AG04450 (cell line): ENCODE data around the gene TFDP1. TPM values are rescaled to one million over a fixed set of nuclear protein-coding genes. Genes with fewer than 3 reads are reported as not detected.

Source experiments
- CTCF ChIA-PET: fragments of 300-600, 350-600 bp; formaldehyde crosslinking; extraction: SDS; loops from one replicate; lab custom pipeline; 2022; ENCODE audit warnings: antibody characterized with exemption, inconsistent platforms; lab: Charles Lee
- POLR2A ChIA-PET: fragments of 350-600 bp; formaldehyde crosslinking; extraction: SDS; loops from one replicate; lab custom pipeline; 2021; ENCODE audit warnings: antibody characterized with exemption, inconsistent platforms; lab: Yijun Ruan, JAX
- DNase-seq: peaks from one replicate; pipeline ENCODE4 v3.0.0-alpha.2; 2011; ENCODE audit warnings: low read depth, low spot score
- H3K27ac ChIP-seq: one replicate; pipeline ENCODE4 v1.5.1; 2012; ENCODE audit warnings: low read depth, low read length, control low read depth
- H3K27me3 ChIP-seq: one replicate; pipeline ENCODE4 v1.6.0; 2012; ENCODE audit warnings: low read length; ENCODE audit not compliant: control insufficient read depth, insufficient read depth
- H3K4me3 ChIP-seq: 2 replicates; pipeline ENCODE4 v1.5.1; 2011; ENCODE audit warnings: mild to moderate bottlenecking, low read depth, low read length, control low read depth
- H3K9me3 ChIP-seq: 2 replicates; pipeline ENCODE4 v1.5.1; 2012; ENCODE audit warnings: low read length; ENCODE audit not compliant: control insufficient read depth, insufficient read depth
- polyA plus RNA-seq: library from polyadenylated mRNA; depleted of rRNA; stranded (reverse); fragments of >200 nt; gene quantifications from 2 replicates; pipeline ENCODE4 v1.2.3, GENCODE V29; 2011
- TF ChIP-seq, protein P1 (sequence below): IDR thresholded peaks from 2 replicates; pipeline ENCODE4 v1.5.1; 2011; ENCODE audit warnings: low read depth, low read length, control low read depth, inconsistent platforms

TFDP1 gene
- polyA plus RNA-seq, 1 experiment: 79.7 TPM

DNA sequence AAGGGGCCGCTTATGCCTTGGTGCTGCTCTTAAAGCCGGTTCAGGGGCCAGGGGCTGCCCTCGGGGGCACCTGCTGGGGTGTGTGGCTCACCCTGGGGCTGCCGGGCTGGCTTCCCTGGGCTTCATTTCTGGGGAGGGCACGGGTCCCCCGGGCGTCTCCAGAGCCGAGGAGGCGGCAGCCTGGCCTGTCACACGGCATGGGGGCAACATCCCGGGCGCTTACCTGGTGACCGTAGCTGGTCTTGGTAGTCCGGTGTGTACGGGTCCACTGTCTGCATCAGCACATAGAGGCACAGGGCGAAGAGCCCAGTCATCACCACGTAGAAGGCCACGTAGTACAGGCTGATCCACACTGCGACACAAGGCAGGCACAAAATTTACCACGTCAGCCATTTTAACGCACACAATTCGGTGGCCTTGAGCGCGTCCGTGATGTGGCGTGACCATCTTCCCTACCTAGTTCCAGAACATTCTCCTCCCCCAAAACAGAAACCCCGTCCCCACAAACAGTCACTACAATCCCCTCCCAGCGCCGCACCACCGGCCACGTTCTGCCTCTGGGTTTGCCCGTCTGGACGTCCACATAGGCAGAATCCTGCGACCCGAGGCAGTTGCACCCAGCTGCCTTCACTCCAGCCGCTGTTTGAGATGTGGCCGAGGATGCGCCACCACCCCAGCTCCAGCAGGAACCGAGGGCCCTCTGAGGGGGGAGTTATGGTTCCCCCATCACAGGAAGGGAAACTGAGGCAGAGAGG, 70.2 kb downstream of the TFDP1 start:
- CTCF ChIA-PET: no interaction called here

DNA sequence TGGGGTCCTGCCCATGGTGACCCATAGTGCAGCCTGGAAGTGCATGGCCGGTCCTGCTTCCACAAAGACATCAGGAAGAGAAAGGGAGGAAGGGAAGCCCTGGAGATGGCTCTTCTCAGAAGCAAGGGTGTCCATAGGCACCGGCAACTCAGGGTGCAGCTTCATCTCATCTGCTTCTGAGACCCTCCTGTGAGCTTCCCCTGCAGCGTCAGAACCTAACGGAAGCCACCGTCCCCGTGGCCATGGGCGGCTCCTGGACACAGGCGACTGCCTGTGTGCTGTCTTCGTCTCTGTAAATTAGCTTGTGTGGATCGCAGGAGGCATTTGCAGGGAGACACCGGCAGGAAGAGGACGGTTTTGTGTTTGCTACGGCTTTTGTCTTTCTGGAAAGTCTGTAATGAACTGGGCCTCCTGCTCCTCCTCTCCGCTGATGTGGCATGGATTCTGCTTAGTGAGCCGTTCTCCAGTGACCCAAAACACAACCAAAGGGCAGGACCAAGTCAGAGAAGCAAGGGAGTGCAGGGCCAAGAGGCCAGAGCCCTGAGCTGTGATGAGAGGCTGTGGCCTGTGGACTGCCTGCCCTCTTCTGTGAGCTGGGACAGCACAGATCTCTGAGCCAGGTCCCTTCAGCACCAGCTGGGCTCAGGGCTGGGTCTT, 70.9 kb downstream of the TFDP1 start:
- CTCF ChIA-PET: no interaction called here
- H3K27me3 ChIP-seq: peaks cover 4% of the 10 kb centered on the region
- POLR2A ChIA-PET: no interaction called here
- DNase-seq: no peak
- no peak overlapping the region for H3K27ac ChIP-seq
- H3K4me3 ChIP-seq: no peak overlapping the region
- H3K9me3 ChIP-seq: peaks cover 3% of the 10 kb centered on the region
- TF ChIP-seq, protein P1, sequence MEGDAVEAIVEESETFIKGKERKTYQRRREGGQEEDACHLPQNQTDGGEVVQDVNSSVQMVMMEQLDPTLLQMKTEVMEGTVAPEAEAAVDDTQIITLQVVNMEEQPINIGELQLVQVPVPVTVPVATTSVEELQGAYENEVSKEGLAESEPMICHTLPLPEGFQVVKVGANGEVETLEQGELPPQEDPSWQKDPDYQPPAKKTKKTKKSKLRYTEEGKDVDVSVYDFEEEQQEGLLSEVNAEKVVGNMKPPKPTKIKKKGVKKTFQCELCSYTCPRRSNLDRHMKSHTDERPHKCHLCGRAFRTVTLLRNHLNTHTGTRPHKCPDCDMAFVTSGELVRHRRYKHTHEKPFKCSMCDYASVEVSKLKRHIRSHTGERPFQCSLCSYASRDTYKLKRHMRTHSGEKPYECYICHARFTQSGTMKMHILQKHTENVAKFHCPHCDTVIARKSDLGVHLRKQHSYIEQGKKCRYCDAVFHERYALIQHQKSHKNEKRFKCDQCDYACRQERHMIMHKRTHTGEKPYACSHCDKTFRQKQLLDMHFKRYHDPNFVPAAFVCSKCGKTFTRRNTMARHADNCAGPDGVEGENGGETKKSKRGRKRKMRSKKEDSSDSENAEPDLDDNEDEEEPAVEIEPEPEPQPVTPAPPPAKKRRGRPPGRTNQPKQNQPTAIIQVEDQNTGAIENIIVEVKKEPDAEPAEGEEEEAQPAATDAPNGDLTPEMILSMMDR: no peak

More for the DNA sequence above, 70.2 kb downstream of the TFDP1 start:
- DNase-seq: no peak
- TF ChIP-seq, protein P1: no peak
- Histone ChIP-seq H3K4me3 (no peak overlapping the region), H3K27ac (no peak overlapping the region), H3K9me3 (no peaks in the 10 kb centered on the region; the same call in 1 of the 2 replicates), H3K27me3 (no peaks in the 10 kb centered on the region)
- POLR2A ChIA-PET: no interaction called here

DNA sequence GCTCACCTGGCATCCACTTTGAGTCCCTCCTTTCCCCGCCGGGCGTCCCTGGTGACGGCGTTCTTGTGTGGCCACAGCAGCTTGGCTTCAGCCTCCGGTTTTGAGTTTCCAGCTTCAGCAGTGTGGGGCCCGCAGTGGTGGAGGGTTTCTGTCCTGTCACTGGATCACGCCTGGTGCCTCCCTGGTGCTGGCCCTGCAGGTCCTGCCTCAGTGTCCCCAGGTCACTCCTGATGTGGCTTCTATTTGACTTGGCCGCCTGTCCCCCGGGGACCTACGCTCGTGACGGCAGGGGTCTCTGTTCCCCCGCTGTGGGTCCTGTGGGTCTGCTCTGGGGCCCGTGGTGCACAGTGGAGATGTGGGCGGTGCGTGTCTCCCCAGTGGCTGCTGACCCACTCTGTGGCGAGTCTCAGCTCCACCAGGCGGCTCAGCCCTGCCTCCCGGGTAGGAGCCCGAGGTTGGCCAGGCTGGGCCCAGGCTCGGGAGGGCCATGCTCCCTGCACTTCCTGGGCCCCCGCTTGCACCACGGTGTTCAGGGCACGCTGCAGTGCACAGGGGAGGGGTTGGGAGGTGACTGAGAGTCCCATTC, 71.5 kb downstream of the TFDP1 start:
- H3K27ac ChIP-seq: no peak overlapping the region
- CTCF ChIA-PET: no interaction called here
- TF ChIP-seq, protein P1: no peak
- no peak overlapping the region for H3K4me3 ChIP-seq
- no peak for DNase-seq
- peaks cover 3% of the 10 kb centered on the region for H3K9me3 ChIP-seq
- peaks cover 4% of the 10 kb centered on the region for H3K27me3 ChIP-seq
- POLR2A ChIA-PET: no interaction called here

DNA sequence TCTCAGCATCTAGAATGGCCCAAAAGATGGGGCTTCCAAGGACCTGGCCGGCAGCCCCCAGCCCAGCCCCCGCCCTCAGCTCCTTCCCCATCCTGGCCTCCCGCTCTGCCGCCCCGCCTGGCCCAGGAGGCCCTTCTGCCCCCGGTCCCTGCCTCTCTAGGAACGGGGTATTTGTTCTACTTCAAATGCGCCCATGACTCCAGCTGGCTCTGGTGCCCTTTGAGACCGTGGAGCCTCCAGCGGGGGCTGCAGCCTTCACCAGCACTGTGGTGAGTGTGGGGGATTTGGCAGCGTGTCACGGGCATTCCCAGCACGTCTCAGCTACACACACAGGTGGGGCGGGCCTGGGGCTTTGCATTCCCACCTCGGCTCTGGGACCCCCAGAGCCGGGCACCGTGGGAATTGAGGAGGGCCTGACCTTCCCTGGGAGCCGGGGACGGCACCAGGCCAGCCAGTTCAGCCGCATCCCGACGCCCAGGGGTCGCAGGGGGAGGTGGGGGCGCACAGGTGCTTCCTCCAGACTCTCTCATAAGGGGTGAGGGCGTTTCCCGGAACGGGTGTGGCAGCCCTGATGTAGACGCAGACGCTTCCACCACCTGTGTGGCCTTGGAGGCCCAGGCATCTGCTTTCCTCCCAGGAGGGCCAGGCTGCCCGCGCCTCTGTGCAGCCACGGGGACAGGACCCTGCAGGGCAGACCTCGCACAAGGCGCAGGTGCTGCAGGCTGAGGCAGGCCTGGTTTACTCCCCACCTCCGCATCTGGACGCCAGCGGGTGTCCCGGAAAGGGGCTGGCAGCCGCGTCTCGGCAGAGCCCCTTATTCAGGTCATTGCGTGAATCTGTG, 72.5 kb downstream of the TFDP1 start:
- CTCF ChIA-PET: no interaction called here
- DNase-seq: no peak
- POLR2A ChIA-PET: no interaction called here
- TF ChIP-seq, protein P1: no peak
- H3K4me3 ChIP-seq: no peak overlapping the region
- H3K27me3 ChIP-seq: peaks cover 4% of the 10 kb centered on the region
- H3K27ac ChIP-seq: no peak overlapping the region
- H3K9me3 ChIP-seq: peaks cover 3% of the 10 kb centered on the region
